IMR-90 (cell line): ENCODE measurements around the gene RAP1A.

Experiments
- CEBPB ChIP-seq: IDR thresholded peaks from 2 replicates; pipeline ENCODE4 v1.6.1; 2012; ENCODE audit warnings: low read depth, low read length, improper control_type of control experiment
- CTCF ChIP-seq: conservative IDR thresholded peaks from 2 replicates; pipeline ENCODE4 v1.5.1; 2012; ENCODE audit warnings: mild to moderate bottlenecking, low read depth, low read length, improper control_type of control experiment
- FOS ChIP-seq: fragments of 150-350 bp; IDR thresholded peaks from 2 replicates; pipeline ENCODE4 v1.6.1; 2016; ENCODE audit warnings: low read depth, low read length
- POLR2A ChIP-seq: IDR thresholded peaks from 2 replicates; pipeline ENCODE4 v1.6.1; 2012; ENCODE audit warnings: mild to moderate bottlenecking, low read depth, low read length
- USF2 ChIP-seq: fragments of 150-350 bp; IDR thresholded peaks from 2 replicates; pipeline ENCODE4 v1.6.1; 2017; ENCODE audit warnings: mild to moderate bottlenecking, antibody characterized with exemption, low read length, low read depth

- TF ChIP-seq CTCF = no peak
- no peak for TF ChIP-seq CEBPB
- TF ChIP-seq FOS = no peak
- no peak for TF ChIP-seq POLR2A
- TF ChIP-seq USF2 = no peak
These were observed 96.7 kb downstream of the RAP1A start for GRCh38 chr1:111716333-111716732.
